H1 (cell line): Measurements from ENCODE around the gene FCRL6. TPM values are rescaled to one million over a fixed set of nuclear protein-coding genes. Genes with fewer than 3 reads are reported as not detected.

Source experiments
- CTCF ChIA-PET: fragments of 300-600 bp; sonication (Branson Sonifier 250); formaldehyde crosslinking; loops from one replicate; lab custom pipeline; 2021; ENCODE audit not compliant: partially characterized antibody; lab: Charles Lee
- POLR2A ChIA-PET: fragments of 300-600 bp; sonication (Branson Sonifier 250); formaldehyde crosslinking; loops from one replicate; lab custom pipeline; 2021; ENCODE audit warnings: inconsistent platforms; ENCODE audit not compliant: partially characterized antibody; lab: Charles Lee
- DNase-seq, 2 experiments: peaks; one replicate each; pipeline versions ENCODE4 v3.0.0 to v3.0.0-alpha.2; 2010 to 2022; ENCODE audit warnings: low spot score in 2 of 2, low read depth in 1 of 2, mixed read lengths in 1 of 2
- FAIRE-seq: peaks from 2 replicates; lab custom pipeline; 2011; peaks lifted over from hg19 to GRCh38; lab: Jason Lieb, UNC
- H2AFZ ChIP-seq: 2 replicates; pipeline ENCODE4 v1.8.1; 2012; ENCODE audit warnings: low read length, inconsistent platforms
- H2AK5ac ChIP-seq: 2 replicates; pipeline ENCODE4 v1.6.1; 2013; ENCODE audit warnings: low read depth, low read length
- H2BK120ac ChIP-seq: replicated peaks from 2 replicates; pipeline ENCODE3; 2013; ENCODE audit warnings: low read depth, low read length, inconsistent platforms
- H2BK12ac ChIP-seq: 2 replicates; pipeline ENCODE4 v1.6.1; 2013; ENCODE audit warnings: low read depth, low read length
- H2BK15ac ChIP-seq: 2 replicates; pipeline ENCODE4 v1.6.1; 2013; ENCODE audit warnings: low read length
- H2BK20ac ChIP-seq: 2 replicates; pipeline ENCODE4 v1.6.1; 2013; ENCODE audit warnings: low read length
- H2BK5ac ChIP-seq: 2 replicates; pipeline ENCODE4 v1.6.1; 2013; ENCODE audit warnings: low read depth, low read length
- H3K14ac ChIP-seq: 2 replicates; pipeline ENCODE4 v1.6.1; 2013; ENCODE audit warnings: inconsistent platforms; ENCODE audit not compliant: insufficient read length
- H3K18ac ChIP-seq: 2 replicates; pipeline ENCODE4 v1.6.1; 2013; ENCODE audit warnings: low read length; ENCODE audit errors: extremely low read depth
- H3K23ac ChIP-seq: 2 replicates; pipeline ENCODE4 v1.6.1; 2013; ENCODE audit warnings: inconsistent platforms; ENCODE audit not compliant: insufficient read length
- H3K23me2 ChIP-seq: 2 replicates; pipeline ENCODE4 v1.6.1; 2013; ENCODE audit warnings: low read depth, low read length
- H3K27ac ChIP-seq: 2 replicates; pipeline ENCODE4 v1.6.1; 2011; ENCODE audit warnings: low read depth, low read length, inconsistent platforms
- H3K27me3 ChIP-seq, 4 experiments: replicated peaks in 1 of 4; 1 replicate in 1 of 4; 2 replicates in 3 of 4; pipeline versions ENCODE4 v1.6.1 to v1.8.1; 2011 to 2013; ENCODE audit warnings: low read length in 3 of 4, mild to moderate bottlenecking in 3 of 4, inconsistent platforms in 2 of 4, mixed read lengths in 2 of 4, moderate library complexity in 1 of 4; ENCODE audit not compliant: control insufficient read depth in 3 of 4, insufficient read depth in 3 of 4; ENCODE audit errors: extremely low read depth in 1 of 4
- H3K36me3 ChIP-seq, 4 experiments: 2 replicates each; pipeline versions ENCODE4 v1.6.1 to v1.8.1; 2011 to 2013; ENCODE audit warnings: mild to moderate bottlenecking in 4 of 4, low read length in 3 of 4, moderate library complexity in 2 of 4, control low read depth in 1 of 4, inconsistent platforms in 1 of 4; ENCODE audit not compliant: insufficient read depth in 4 of 4, control insufficient read depth in 2 of 4
- H3K4ac ChIP-seq: replicated peaks from 2 replicates; pipeline ENCODE3; 2013; ENCODE audit warnings: low read length, low read depth, mixed read lengths, inconsistent platforms; ENCODE audit not compliant: insufficient read length
- H3K4me1 ChIP-seq, 4 experiments: replicated peaks in 1 of 4; 1 replicate in 1 of 4; 2 replicates in 3 of 4; pipeline versions ENCODE4 v1.6.1 to v1.8.1; 2011 to 2013; ENCODE audit warnings: low read length in 3 of 4, inconsistent platforms in 2 of 4, mixed read lengths in 1 of 4; ENCODE audit not compliant: insufficient read depth in 4 of 4, control insufficient read depth in 3 of 4
- H3K4me2 ChIP-seq, 2 experiments: 2 replicates each; pipeline versions ENCODE4 v1.6.1 to v1.8.1; 2011 to 2013; ENCODE audit warnings: low read depth in 2 of 2, low read length in 2 of 2, control low read depth in 1 of 2, inconsistent platforms in 1 of 2, mild to moderate bottlenecking in 1 of 2; ENCODE audit not compliant: insufficient read depth in 1 of 2
- H3K4me3 ChIP-seq, 4 experiments: fragments of 200-600, 300-600 bp in 1 of 4; sonication (generic), shearing (Covaris generic), sonication (Bioruptor Twin) in 1 of 4; 2 replicates each; pipeline versions ENCODE4 v1.5.1 to v1.8.1; 2011 to 2016; ENCODE audit warnings: low read length in 4 of 4, low read depth in 3 of 4, control low read depth in 2 of 4, inconsistent platforms in 2 of 4, mild to moderate bottlenecking in 2 of 4, mixed read lengths in 1 of 4, moderate library complexity in 1 of 4; ENCODE audit not compliant: insufficient read depth in 2 of 4; ENCODE audit errors: extremely low read depth in 1 of 4
- H3K56ac ChIP-seq: replicated peaks from 2 replicates; pipeline ENCODE3; 2013; ENCODE audit warnings: low read depth, mild to moderate bottlenecking, mixed read lengths, low read length, inconsistent platforms; ENCODE audit not compliant: insufficient read length
- H3K79me1 ChIP-seq: 2 replicates; pipeline ENCODE4 v1.6.1; 2013; ENCODE audit warnings: low read depth, low read length, control low read depth
- H3K79me2 ChIP-seq, 2 experiments: 2 replicates each; pipeline versions ENCODE4 v1.6.1 to v1.8.1; 2012 to 2013; ENCODE audit warnings: low read length in 2 of 2, mild to moderate bottlenecking in 2 of 2, inconsistent platforms in 1 of 2; ENCODE audit not compliant: insufficient read depth in 2 of 2, control insufficient read depth in 1 of 2
- H3K9ac ChIP-seq, 4 experiments: replicated peaks in 1 of 4; 1 replicate in 1 of 4; 2 replicates in 3 of 4; pipeline versions ENCODE4 v1.6.1 to v1.8.1; 2011 to 2013; ENCODE audit warnings: low read depth in 3 of 4, low read length in 3 of 4, control low read depth in 2 of 4, mild to moderate bottlenecking in 2 of 4, moderate library complexity in 2 of 4, inconsistent platforms in 1 of 4; ENCODE audit errors: extremely low read depth in 1 of 4
- H3K9me3 ChIP-seq, 2 experiments: 2 replicates each; pipeline versions ENCODE4 v1.6.1 to v1.8.1; 2012 to 2013; ENCODE audit warnings: mild to moderate bottlenecking in 2 of 2, moderate library complexity in 2 of 2, control low read depth in 1 of 2, inconsistent platforms in 1 of 2, low read depth in 1 of 2, low read length in 1 of 2, mixed read lengths in 1 of 2; ENCODE audit not compliant: insufficient read depth in 2 of 2
- H4K20me1 ChIP-seq, 2 experiments: replicated peaks in 1 of 2; 2 replicates each; pipeline versions ENCODE3 to v1.8.1; 2011 to 2013; ENCODE audit warnings: inconsistent platforms in 2 of 2, low read length in 2 of 2, mild to moderate bottlenecking in 1 of 2; ENCODE audit not compliant: insufficient read depth in 2 of 2, control insufficient read depth in 1 of 2
- H4K5ac ChIP-seq: 2 replicates; pipeline ENCODE4 v1.6.1; 2013; ENCODE audit warnings: low read length, low read depth, mixed read lengths, inconsistent platforms; ENCODE audit not compliant: insufficient read length
- H4K8ac ChIP-seq: 2 replicates; pipeline ENCODE4 v1.8.0; 2013; ENCODE audit warnings: mild to moderate bottlenecking, moderate library complexity, low read length, inconsistent platforms; ENCODE audit not compliant: insufficient read depth; ENCODE audit errors: extremely low read depth
- H4K91ac ChIP-seq: replicated peaks from 2 replicates; pipeline ENCODE3; 2013; ENCODE audit warnings: low read length, mixed read lengths, inconsistent platforms; ENCODE audit not compliant: insufficient read length
- CBX5 ChIP-seq: fragments of 300-800, 300-1000 bp; sonication (generic); IDR thresholded peaks from 2 replicates; pipeline ENCODE4 v1.7.1; 2016; ENCODE audit warnings: antibody characterized with exemption, low read length, low read depth
- CEBPB ChIP-seq: IDR thresholded peaks from 2 replicates; pipeline ENCODE4 v1.6.1; 2012; ENCODE audit warnings: low read depth, low read length
- HDAC2 ChIP-seq, 2 experiments: fragments of 300-600 bp in 1 of 2; sonication (generic) in 1 of 2; IDR thresholded peaks; 2 replicates each; pipeline ENCODE4 v1.6.1; 2011 to 2012; ENCODE audit warnings: low read depth in 2 of 2, low read length in 2 of 2, mild to moderate bottlenecking in 2 of 2, moderate library complexity in 2 of 2, borderline replicate concordance in 1 of 2, inconsistent platforms in 1 of 2
- PHF8 ChIP-seq: fragments of 200-600 bp; sonication (generic); conservative IDR thresholded peaks from 2 replicates; pipeline ENCODE4 v1.7.1; 2012; ENCODE audit warnings: low read depth, mild to moderate bottlenecking, inconsistent platforms, low read length, moderate library complexity
- RFX5 ChIP-seq: IDR thresholded peaks from 2 replicates; pipeline ENCODE4 v1.6.1; 2011; ENCODE audit warnings: low read depth, low read length, improper control_type of control experiment, borderline replicate concordance
- SP2 ChIP-seq: IDR thresholded peaks from 2 replicates; pipeline ENCODE4 v1.6.1; 2012; ENCODE audit warnings: mild to moderate bottlenecking, low read length, inconsistent platforms
- TBP ChIP-seq: IDR thresholded peaks from 2 replicates; pipeline ENCODE4 v1.6.1; 2011; ENCODE audit warnings: low read depth, low read length, improper control_type of control experiment
- TCF12 ChIP-seq: IDR thresholded peaks from 2 replicates; pipeline ENCODE4 v1.6.1; 2011; ENCODE audit warnings: low read depth, mild to moderate bottlenecking, low read length
- YY1 ChIP-seq: IDR thresholded peaks from 2 replicates; pipeline ENCODE4 v1.6.1; 2011; ENCODE audit warnings: low read depth, mild to moderate bottlenecking, low read length
- WGBS, 2 experiments: shearing (Covaris generic) in 1 of 2; methylation state at CpG; one replicate each; pipeline versions ENCODE4 v1.1.6 to v1.1.7; 2013 to 2015; ENCODE audit warnings: low lambda C conversion rate in 2 of 2, mixed read lengths in 2 of 2, inconsistent platforms in 1 of 2, low coverage in 1 of 2, missing lambda C conversion rate in 1 of 2; ENCODE audit not compliant: insufficient replicate concordance in 2 of 2, insufficient coverage in 1 of 2, insufficient read length in 1 of 2; ENCODE audit errors: extremely low coverage in 1 of 2, missing lambda C conversion rate in 1 of 2; 5-methylcytosine and 5-hydroxymethylcytosine counted together
- polyA plus RNA-seq, 7 experiments: library from polyadenylated mRNA; depleted of rRNA in 3 of 7; stranded (reverse) in 5 of 7; unstranded in 2 of 7; fragments of >200 nt in 5 of 7; fragments of 200-250 nt in 2 of 7; gene quantifications; 1 replicate in 5 of 7; 2 replicates in 1 of 7; 4 replicates in 1 of 7; pipeline versions ENCODE4 v1.2.1 to v1.2.3, GENCODE V29; 2011 to 2013; ENCODE audit warnings: missing spikeins in 2 of 7, mixed read lengths in 2 of 7
- total RNA-seq: library from RNA; stranded (reverse); fragmentation: NEBNext Ultra II Directional; extraction: Animal tissue kit (Norgen Biotek cat#: 25700); gene quantifications from 2 replicates; pipeline ENCODE4 v1.2.1, GENCODE V29; 2021
- TF ChIP-seq, protein P1 (sequence below): IDR thresholded peaks from 2 replicates; pipeline ENCODE4 v1.6.1; 2012; ENCODE audit warnings: inconsistent platforms
- TF ChIP-seq, protein P2 (sequence below): IDR thresholded peaks from 2 replicates; pipeline ENCODE4 v1.6.1; 2012; ENCODE audit warnings: low read length, inconsistent platforms
- TF ChIP-seq, protein P3 (sequence below): IDR thresholded peaks from 2 replicates; pipeline ENCODE4 v1.6.1; 2011; ENCODE audit warnings: low read depth, mild to moderate bottlenecking, low read length; ENCODE audit not compliant: insufficient read depth

The FCRL6 gene
- total and polyA plus RNA-seq, 2 of the 8 experiments (the other 6 are each of a cell fraction or from before 2014, with no cell fraction given) = not detected

DNA sequence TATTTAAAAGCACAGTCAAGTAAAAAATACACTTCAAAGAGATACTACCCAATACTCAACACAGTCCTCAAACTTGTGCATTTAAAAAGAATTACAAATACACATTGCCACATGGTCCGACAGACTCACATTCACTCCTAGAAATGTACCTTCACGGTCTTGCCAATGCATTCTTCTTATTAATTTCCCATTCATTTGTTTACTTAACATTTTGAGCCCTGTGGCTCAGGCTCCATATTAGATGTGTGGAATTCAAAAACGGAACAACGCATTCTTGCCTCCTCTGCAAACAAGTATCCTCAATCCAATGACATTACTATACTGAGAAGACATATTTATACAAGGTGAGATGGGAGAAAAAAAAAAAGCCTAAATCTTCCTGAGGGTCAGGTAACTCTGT lies 23.9 kb upstream of the FCRL6 start:
- Histone ChIP-seq H2AK5ac (no peak overlapping the region), H2BK15ac (no peak overlapping the region), H4K20me1 (peaks cover 0 to 3% of the 10 kb centered on the region in 2 experiments), H3K4ac (no peak overlapping the region), H3K23ac (no peak overlapping the region), H3K27me3 (peaks cover 0 to 2% (median 0%) of the 10 kb centered on the region in 4 experiments; a peak in 2 of 7 replicates), H2BK12ac (no peak overlapping the region), H3K79me2 (no peaks in the 10 kb centered on the region), H3K79me1 (no peaks in the 10 kb centered on the region), H3K14ac (no peak overlapping the region), H3K4me3 (no peak overlapping the region), H4K8ac (no peak overlapping the region), H3K4me2 (no peak overlapping the region), H3K18ac (no peak overlapping the region), H3K27ac (no peak overlapping the region), H3K4me1 (peaks cover 0 to 5% (median 2%) of the 10 kb centered on the region in 4 experiments; a peak in 2 of 7 replicates), H2BK20ac (no peak overlapping the region), H3K56ac (no peak overlapping the region), H4K91ac (no peak overlapping the region), H2BK5ac (no peak overlapping the region), H3K9me3 (no peaks in the 10 kb centered on the region), H2BK120ac (no peak overlapping the region), H2AFZ (no peak overlapping the region), H3K23me2 (peaks cover 2% of the 10 kb centered on the region; the same call in 1 of the 2 replicates), H3K9ac (no peak overlapping the region), H4K5ac (no peak overlapping the region), H3K36me3 (no peaks in the 10 kb centered on the region; a peak in 1 of 8 replicates)
- FAIRE-seq = no peak
- WGBS, 2 experiments = 96% methylated on average over 4 of the region's 4 CpGs; no CpG with 5 or more reads in 1 of the 2 experiments
- DNase-seq = no peak
- ChIA-PET CTCF (interaction anchor here (0.6 to 3.2 kb wide), 10 partner anchors 8 to 560 kb away, joined by 3 to 16 read pairs (median 4); partner anchors contain the start of gene CFAP45), POLR2A (no interaction called here)
- TF ChIP-seq TCF12 (no peak), RFX5 (no peak), PHF8 (no peak), CBX5 (no peak), YY1 (no peak), CEBPB (no peak), TBP (no peak), HDAC2 (IDR thresholded peaks at IDR 0.05; ENCODE audit: borderline replicate concordance in 1 of 2, low read depth in 2 of 2, low read length in 2 of 2) (no peak), SP2 (no peak)
- TF ChIP-seq, protein P1, sequence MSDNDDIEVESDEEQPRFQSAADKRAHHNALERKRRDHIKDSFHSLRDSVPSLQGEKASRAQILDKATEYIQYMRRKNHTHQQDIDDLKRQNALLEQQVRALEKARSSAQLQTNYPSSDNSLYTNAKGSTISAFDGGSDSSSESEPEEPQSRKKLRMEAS = no peak
- TF ChIP-seq, protein P2, sequence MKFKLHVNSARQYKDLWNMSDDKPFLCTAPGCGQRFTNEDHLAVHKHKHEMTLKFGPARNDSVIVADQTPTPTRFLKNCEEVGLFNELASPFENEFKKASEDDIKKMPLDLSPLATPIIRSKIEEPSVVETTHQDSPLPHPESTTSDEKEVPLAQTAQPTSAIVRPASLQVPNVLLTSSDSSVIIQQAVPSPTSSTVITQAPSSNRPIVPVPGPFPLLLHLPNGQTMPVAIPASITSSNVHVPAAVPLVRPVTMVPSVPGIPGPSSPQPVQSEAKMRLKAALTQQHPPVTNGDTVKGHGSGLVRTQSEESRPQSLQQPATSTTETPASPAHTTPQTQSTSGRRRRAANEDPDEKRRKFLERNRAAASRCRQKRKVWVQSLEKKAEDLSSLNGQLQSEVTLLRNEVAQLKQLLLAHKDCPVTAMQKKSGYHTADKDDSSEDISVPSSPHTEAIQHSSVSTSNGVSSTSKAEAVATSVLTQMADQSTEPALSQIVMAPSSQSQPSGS = no peak
- TF ChIP-seq, protein P3, sequence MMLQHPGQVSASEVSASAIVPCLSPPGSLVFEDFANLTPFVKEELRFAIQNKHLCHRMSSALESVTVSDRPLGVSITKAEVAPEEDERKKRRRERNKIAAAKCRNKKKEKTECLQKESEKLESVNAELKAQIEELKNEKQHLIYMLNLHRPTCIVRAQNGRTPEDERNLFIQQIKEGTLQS = no peak
